Activated CD8-positive, alpha-beta T cell treated with anti-CD3 and anti-CD28 coated beads for 36 hours (primary cell): Measurements from ENCODE around the gene CAMSAP3. TPM values are rescaled to one million over a fixed set of nuclear protein-coding genes. Genes with fewer than 3 reads are reported as not detected.

Experiments
- ATAC-seq: fragments of 200-7000 bp; cut with Tn5 transposase; one replicate; pipeline ENCODE4 v1.10.0; 2021; ENCODE audit warnings: mild to moderate bottlenecking, moderate library complexity
- CTCF ChIA-PET: fragments of 350-600 bp; sonication (Branson Sonifier 250); formaldehyde crosslinking; loops from one replicate; lab custom pipeline; 2021; ENCODE audit warnings: antibody characterized with exemption; lab: Charles Lee
- POLR2A ChIA-PET: fragments of 350-600 bp; sonication (Branson Sonifier 250); formaldehyde crosslinking; loops from one replicate; lab custom pipeline; 2021; ENCODE audit warnings: antibody characterized with exemption; lab: Charles Lee
- DNase-seq: peaks from one replicate; pipeline ENCODE4 v3.0.0-alpha.2; 2020
- H3K27ac Mint-ChIP-seq: one replicate; pipeline ENCODE4 v1.8.0; 2021; ENCODE audit warnings: mild to moderate bottlenecking, mixed read lengths
- H3K27me3 Mint-ChIP-seq: one replicate; pipeline ENCODE4 v1.8.0; 2021; ENCODE audit warnings: mixed read lengths
- H3K36me3 Mint-ChIP-seq: one replicate; pipeline ENCODE4 v1.8.0; 2021; ENCODE audit warnings: low read depth, mixed read lengths
- H3K4me1 Mint-ChIP-seq: one replicate; pipeline ENCODE4 v1.8.0; 2021; ENCODE audit warnings: low read depth, mixed read lengths
- H3K4me3 Mint-ChIP-seq: one replicate; pipeline ENCODE4 v1.8.0; 2021; ENCODE audit warnings: mild to moderate bottlenecking, moderate library complexity, mixed read lengths
- H3K9me3 Mint-ChIP-seq: one replicate; pipeline ENCODE4 v1.8.0; 2021; ENCODE audit warnings: mixed read lengths
- intact Hi-C: fragments of 100-400 bp; cut with micrococcal nuclease; formaldehyde crosslinking; loops from one replicate; pipeline ENCODE4 v1.10.0; 2022
- total RNA-seq, 2 experiments: library from RNA; stranded (reverse); gene quantifications; one replicate each; pipeline ENCODE4 v1.2.3, GENCODE V29; 2021
- TF ChIP-seq, protein P1 (sequence below): fragments of 200-600 bp; IDR thresholded peaks from one replicate; pipeline ENCODE4 v1.8.0; 2022; ENCODE audit warnings: antibody characterized with exemption, mild to moderate bottlenecking

CAMSAP3 gene
- total RNA-seq, 2 experiments from 2014 or later = 0.25 to 0.63 TPM

DNA sequence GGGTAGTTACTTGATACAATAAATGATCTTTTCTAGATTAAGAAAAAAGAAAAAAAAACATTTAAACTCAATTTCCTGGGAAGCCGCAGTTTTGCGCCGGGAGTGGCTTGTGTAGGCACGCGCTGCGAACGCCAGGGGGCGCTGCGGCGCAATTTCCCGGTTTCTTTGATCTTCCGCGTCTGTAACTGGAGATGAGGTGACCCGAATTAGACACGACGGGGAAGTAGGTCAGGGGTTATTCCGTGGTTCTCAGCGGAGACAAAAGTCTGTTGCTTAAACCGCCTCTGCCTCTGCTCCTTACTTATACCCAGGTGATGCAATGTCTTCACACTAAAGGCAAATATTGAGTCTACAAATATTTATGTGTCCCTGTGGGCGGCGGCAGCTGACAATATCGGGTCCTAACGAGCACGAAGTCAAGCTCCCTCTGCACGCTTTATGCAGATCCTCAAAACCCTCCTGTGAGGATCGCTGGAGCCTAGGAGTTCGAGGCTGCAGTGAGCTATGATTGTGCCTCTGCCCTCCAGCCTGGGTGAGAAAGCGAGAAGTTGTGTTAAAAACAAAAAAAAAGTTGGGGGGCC lies 56.5 kb downstream of the CAMSAP3 start:
- DNase-seq = peak; percentile 91
- Mint-ChIP-seq H3K27ac (peak overlapping the region; percentile 53), H3K4me3 (peak overlapping the region; percentile 59), H3K9me3 (no peaks in the 10 kb centered on the region), H3K27me3 (no peaks in the 10 kb centered on the region), H3K4me1 (peaks cover 24% of the 10 kb centered on the region), H3K36me3 (peaks cover 2% of the 10 kb centered on the region)
- intact Hi-C loops = loop anchor here (5.0 kb wide), 1 partner anchor 145 kb away; no protein-coding TSS in a partner anchor
- ATAC-seq = peak; percentile 86
- CTCF ChIA-PET = interaction anchor here (0.6 to 7.8 kb wide), 23 partner anchors 9 to 285 kb away, joined by 3 to 74 read pairs (median 5); partner anchors contain the start of genes PCP2, PET100, RETN and TRAPPC5
- TF ChIP-seq, protein P1, sequence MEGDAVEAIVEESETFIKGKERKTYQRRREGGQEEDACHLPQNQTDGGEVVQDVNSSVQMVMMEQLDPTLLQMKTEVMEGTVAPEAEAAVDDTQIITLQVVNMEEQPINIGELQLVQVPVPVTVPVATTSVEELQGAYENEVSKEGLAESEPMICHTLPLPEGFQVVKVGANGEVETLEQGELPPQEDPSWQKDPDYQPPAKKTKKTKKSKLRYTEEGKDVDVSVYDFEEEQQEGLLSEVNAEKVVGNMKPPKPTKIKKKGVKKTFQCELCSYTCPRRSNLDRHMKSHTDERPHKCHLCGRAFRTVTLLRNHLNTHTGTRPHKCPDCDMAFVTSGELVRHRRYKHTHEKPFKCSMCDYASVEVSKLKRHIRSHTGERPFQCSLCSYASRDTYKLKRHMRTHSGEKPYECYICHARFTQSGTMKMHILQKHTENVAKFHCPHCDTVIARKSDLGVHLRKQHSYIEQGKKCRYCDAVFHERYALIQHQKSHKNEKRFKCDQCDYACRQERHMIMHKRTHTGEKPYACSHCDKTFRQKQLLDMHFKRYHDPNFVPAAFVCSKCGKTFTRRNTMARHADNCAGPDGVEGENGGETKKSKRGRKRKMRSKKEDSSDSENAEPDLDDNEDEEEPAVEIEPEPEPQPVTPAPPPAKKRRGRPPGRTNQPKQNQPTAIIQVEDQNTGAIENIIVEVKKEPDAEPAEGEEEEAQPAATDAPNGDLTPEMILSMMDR = peak; percentile 99
- POLR2A ChIA-PET = interaction anchor here (0.6 to 0.7 kb wide), 2 partner anchors 483 to 584 kb away, joined by 3 to 5 read pairs; no protein-coding TSS in a partner anchor

DNA sequence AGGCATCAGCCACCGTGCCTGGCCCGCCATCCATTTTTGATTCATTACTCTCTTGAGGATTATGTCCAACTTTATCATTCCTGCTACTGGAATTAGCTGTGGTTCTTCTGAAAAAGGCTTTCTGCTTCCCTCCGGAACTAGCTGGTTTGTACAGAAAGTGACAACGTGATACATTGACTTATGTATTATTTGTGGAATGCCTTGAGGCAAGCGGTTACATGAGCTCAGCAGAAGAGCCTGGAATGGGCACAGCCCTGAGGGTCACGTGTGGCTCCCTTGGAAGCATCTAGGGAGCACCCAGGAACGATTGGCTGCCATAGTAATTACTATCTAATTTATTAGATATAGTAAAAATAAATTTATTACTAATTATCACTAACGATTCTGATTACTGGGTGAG lies 58.7 kb downstream of the CAMSAP3 start:
- intact Hi-C loops = loop anchor here (5.0 kb wide), 1 partner anchor 143 kb away; no protein-coding TSS in a partner anchor
- H3K4me1 Mint-ChIP-seq = peaks cover 41% of the 10 kb centered on the region
- H3K9me3 Mint-ChIP-seq = no peaks in the 10 kb centered on the region
- H3K4me3 Mint-ChIP-seq = no peak overlapping the region
- POLR2A ChIA-PET = interaction anchor here (1.0 to 1.6 kb wide), 2 partner anchors 16 to 27 kb away, joined by 3 to 4 read pairs; partner anchors contain the start of gene TRAPPC5
- no peaks in the 10 kb centered on the region for H3K36me3 Mint-ChIP-seq
- DNase-seq (no peak), ATAC-seq (no peak)
- H3K27me3 Mint-ChIP-seq = no peaks in the 10 kb centered on the region
- no peak overlapping the region for H3K27ac Mint-ChIP-seq
- CTCF ChIA-PET = interaction anchor here (1.5 to 7.8 kb wide), 3 partner anchors 26 to 87 kb away, joined by 4 to 74 read pairs (median 14); partner anchors contain the start of gene TRAPPC5
- TF ChIP-seq, protein P1 = no peak

DNA sequence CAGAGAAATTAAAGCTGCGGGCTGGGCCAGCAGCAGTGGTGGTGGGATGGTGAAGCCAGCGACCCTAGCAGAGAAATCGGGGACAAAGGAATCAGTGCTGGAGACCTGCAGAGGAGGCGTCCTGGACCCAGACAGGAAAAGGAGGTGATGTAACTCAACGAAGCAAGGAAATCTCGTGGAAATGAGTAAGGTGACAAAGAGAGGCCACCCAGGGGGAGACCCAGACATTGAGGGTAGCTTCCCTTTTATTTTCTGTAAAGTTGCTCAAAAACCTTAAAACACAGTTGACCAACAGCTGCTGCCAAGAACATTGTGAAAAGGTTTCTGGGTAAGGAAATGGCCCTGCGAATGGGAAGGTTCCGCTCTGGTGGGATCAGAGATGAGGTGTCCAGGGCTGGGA lies 59.9 kb downstream of the CAMSAP3 start:
- ChIA-PET POLR2A (interaction anchor here (1.5 kb wide), 1 partner anchor 26 kb away, joined by 3 read pairs; no protein-coding TSS in a partner anchor), CTCF (interaction anchor here (2.2 to 7.8 kb wide), 3 partner anchors 25 to 144 kb away, joined by 10 to 74 read pairs (median 14); partner anchors contain the start of gene TRAPPC5)
- Mint-ChIP-seq H3K27ac (peak overlapping the region; percentile 42), H3K36me3 (no peaks in the 10 kb centered on the region), H3K4me3 (no peak overlapping the region), H3K9me3 (no peaks in the 10 kb centered on the region), H3K4me1 (peaks cover 41% of the 10 kb centered on the region), H3K27me3 (no peaks in the 10 kb centered on the region)
- ATAC-seq (no peak), DNase-seq (no peak)
- TF ChIP-seq, protein P1 = no peak
- intact Hi-C loops = no loop called here

DNA sequence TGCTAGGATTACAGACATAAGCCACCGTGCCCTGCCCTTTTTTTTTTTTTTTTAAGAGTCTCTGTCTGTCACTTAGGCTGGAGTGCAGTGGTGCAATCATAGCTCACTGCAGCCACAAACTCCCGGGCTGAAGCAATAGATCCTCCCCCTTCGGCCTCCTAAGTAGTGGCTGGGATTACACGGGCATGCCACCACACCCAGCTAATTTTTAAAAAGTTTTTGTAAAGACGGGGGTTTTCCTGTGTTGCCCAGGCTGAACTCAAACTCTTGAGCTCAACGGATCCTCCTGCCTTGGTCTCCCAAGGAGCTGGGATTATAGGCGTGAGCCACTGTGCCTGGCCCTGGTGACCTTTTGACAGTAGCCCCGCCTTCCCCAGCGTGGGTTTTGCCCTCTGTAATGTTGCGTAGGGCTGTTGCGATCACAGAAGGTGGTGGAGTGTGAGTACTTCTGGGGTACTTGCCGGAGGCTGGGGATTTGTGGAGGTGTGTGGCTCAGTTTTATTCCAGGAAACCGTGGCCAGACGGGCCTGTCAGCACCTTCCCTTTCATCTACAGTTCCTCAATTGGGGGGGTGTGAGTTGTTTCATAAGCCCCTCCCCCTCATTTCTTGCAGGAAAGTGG lies 61.6 kb downstream of the CAMSAP3 start:
- ChIA-PET CTCF (interaction anchor here (1.4 to 7.8 kb wide), 5 partner anchors 21 to 143 kb away, joined by 3 to 74 read pairs (median 10); partner anchors contain the start of gene TRAPPC5), POLR2A (interaction anchor here (1.5 to 1.8 kb wide), 2 partner anchors 13 to 14 kb away, joined by 3 to 11 read pairs; partner anchors contain the start of gene RETN)
- TF ChIP-seq, protein P1 = no peak
- DNase-seq = peak; percentile 91
- intact Hi-C loops = no loop called here
- peak overlapping the region; percentile 68 for H3K4me3 Mint-ChIP-seq
- ATAC-seq = peak; percentile 87
- H3K36me3 Mint-ChIP-seq = no peaks in the 10 kb centered on the region
- no peaks in the 10 kb centered on the region for H3K9me3 Mint-ChIP-seq
- peak overlapping the region; percentile 78 for H3K27ac Mint-ChIP-seq
- H3K27me3 Mint-ChIP-seq = peaks cover 2% of the 10 kb centered on the region
- H3K4me1 Mint-ChIP-seq = peaks cover 37% of the 10 kb centered on the region
